DLD1 (cell line): Measurements from ENCODE around the gene ZDHHC1.

Experiments used
- in situ Hi-C: cut with HindIII; loops from 2 replicates; pipeline ENCODE4 v1.10.0; 2017; ENCODE audit warnings: low sequenced_read_pairs

Gene ZDHHC1

GRCh38 chr16:67413978-67414911 lies 2.0 kb downstream of the ZDHHC1 start:
- in situ Hi-C loops = no loop called here

DNA sequence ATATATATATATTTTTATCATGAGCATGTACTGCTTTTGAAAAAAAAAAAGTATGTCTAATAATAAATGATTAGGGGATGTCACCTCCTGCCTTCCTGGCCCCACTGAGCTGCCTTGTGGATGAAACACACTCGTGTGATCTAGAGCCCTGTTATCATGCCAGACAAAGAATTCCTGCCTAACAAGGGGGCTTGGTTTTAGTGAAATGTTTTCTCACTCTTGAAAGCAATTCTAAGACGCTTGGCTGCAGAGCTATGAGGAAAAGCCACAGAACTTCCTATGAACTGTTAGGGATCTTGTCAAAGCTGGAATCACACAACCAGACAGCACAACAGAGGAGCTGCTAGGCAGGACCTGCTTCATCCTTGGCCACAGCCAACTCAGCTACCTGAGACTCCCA lies 4.0 kb downstream of the ZDHHC1 start:
- in situ Hi-C loops = no loop called here

DNA sequence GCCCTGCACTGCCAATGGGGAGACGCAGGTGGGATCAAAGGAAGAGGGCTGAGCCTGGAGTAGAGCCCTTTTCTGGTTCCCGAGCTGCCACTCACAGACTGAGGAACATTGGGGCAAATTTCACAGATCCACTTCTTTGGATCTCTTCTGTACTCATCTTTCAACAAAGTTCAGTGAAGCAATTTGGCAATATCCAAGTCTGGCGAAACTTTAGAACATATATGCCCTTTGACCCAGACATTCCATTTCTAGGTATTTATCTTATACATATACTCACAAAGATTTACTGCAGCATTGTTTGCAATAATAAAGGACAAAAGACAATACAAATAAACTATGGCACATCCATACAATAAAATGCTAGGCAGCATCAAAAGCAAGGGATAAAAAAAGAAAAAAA lies 4.9 kb downstream of the ZDHHC1 start:
- in situ Hi-C loops = no loop called here

DNA sequence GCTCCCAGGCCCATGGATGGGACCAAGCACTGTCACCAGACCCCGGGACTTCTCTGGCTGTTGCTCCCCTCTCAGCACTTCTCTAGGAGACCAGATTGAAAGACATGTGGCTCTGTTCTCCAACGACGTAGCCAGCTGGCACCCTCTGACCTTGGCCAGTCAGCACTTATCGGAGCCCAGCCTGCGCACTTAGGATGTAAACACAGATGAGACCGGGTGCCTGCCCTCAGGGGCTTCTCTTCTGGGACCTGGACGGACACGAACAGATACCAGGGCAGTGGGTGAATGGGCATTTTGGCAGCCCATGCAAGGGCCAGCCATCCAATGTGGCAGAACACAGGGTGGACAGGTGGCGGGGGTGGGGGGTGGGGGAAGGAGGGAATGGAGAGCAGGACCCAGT lies 6.6 kb downstream of the ZDHHC1 start:
- in situ Hi-C loops = no loop called here

GRCh38 chr16:67407788-67408452 lies 8.4 kb downstream of the ZDHHC1 start:
- in situ Hi-C loops = no loop called here

DNA sequence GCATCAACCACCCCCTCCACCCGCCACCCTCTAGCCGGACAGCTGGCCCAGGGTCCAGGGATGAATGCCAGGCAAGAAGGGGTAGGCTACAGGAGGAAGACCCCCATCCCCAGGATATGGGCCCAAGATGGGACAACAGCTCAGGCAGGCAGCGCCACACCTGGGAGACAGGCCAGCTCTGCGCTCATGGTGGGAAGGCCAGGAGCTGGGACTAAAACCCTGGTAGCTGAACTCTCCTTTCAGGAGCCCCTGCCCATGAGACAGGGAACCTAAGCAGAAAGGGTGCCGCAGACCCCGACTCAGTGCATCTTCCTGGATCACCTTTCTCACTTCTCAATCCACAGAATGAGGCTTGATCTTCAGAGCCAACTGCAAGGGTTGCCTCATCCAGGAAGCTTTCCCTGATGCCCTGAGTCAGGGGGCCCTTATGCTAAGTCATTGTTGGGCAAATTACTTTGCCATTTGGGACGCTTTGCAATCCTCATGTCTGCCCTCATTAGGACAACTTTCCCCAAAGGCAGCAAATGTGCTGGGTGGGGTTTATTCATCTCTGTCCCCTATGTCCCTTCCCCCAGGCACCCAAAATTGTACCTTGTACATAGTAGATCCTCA lies 9.0 kb downstream of the ZDHHC1 start:
- in situ Hi-C loops = no loop called here

DNA sequence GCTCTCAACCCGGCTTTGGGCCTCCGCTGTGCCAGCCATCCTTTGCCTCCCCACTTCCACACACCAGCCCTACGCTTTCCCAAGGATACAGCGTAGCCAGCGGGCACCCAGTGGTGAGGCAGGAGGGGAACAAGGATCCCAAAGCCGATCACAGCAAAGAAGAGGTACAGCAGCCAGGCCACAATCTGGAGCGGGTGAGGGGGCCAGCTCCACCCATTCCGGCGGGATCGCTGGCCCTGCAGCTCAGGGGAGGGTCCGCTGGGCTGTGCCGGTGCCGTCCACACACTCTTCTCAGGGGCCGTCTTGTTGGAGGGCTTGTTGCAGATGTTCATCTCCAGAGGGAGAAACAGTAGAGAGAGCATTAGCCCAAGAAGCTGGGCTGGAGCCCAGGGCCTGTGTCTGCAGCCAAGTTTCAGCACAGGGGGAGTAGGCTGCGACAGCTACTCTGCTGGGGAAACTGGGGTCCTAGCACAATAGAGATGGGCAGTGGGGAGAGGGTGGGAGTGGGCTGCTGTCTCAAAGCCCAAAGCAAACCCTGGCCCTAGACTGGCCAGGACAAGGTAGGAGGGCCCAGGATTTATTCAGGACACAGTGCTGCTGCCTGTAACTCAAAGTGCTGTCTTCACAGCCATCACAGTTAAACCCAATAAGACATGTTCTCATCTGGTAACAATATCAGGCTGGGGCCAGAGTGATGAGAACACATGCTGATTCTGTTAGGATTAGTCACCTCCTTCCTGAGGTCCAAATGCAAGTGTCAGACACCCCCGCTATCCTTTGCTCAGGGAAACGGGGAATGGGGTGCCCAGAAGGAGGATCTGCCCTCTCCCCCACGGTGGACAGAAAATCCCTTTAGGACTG lies 9.9 kb downstream of the ZDHHC1 start:
- in situ Hi-C loops = no loop called here

GRCh38 chr16:67405336-67405735 lies 10.9 kb downstream of the ZDHHC1 start:
- in situ Hi-C loops = no loop called here

DNA sequence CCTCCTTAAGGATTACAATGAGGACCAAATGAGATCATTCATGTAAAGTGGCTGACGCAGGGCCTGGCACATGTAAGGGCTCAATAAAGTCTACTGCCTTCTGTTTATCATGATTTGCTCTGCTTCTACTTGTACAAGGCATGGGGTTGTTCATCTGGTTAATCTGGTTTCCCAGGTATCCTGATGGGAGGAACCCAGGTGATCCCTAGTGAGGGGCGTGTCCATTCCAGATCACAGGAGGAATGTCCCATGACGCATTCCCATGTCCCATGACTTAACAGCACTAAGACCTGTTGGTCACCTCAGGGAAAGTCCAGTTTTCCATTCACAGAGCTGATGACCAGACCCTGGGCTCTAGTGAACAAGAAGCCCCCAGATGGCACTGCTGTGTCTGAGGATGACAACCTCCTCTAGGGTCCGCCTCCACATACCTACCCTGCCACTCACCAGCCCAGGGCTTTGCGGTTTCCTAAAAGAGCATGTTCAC lies 11.5 kb downstream of the ZDHHC1 start:
- in situ Hi-C loops = no loop called here

DNA sequence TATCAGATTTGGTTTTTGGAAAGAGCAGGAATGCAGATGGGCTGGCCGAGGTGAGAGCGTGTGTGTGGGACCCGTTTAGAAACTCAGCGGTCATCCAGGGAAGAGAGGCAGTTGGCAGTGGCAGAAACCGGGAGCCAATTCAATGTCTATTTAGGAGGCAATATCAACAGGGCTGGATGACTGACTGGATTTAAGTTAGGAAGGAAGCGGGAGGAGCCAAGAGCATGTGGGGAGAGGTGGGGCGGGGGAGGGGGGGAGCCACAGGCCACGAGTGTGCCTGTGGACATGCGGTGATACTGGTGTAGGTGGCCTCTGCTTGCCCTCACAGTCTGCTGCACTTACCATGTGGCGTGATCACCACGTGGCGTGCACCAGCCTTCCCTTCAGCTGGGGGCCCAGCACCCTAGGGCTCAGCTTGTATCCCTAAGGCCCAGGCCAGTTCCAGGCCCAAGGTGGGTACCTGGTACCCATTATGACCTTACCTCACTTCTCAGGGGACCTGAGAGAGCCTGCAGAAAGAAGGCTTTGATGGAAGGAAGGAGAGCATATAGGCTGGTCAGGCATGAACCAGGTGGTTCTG lies 12.2 kb downstream of the ZDHHC1 start:
- in situ Hi-C loops = no loop called here

DNA sequence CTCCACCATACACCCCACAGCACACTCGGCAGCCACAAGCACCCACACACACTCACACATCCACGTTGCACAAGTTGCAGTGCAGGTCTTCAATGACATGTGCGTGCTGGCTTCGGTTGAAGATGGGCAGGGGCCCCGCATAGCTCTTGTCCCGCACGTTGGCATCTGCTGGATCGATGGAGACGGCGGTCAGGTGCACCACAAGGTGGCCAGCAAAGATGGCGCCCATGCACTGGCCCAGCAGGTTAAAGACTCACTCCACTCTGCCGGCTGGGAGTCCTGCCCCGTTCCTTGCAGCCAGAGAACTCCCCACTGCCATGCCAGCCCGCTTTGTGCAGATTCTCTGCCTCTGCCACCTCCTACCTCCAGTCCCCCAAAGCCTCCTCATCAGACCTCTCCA lies 15.4 kb downstream of the ZDHHC1 start:
- in situ Hi-C loops = no loop called here

- in situ Hi-C loops = no loop called here
Observed at GRCh38 chr16:67399749-67400704, 16.2 kb downstream of the ZDHHC1 start.

DNA sequence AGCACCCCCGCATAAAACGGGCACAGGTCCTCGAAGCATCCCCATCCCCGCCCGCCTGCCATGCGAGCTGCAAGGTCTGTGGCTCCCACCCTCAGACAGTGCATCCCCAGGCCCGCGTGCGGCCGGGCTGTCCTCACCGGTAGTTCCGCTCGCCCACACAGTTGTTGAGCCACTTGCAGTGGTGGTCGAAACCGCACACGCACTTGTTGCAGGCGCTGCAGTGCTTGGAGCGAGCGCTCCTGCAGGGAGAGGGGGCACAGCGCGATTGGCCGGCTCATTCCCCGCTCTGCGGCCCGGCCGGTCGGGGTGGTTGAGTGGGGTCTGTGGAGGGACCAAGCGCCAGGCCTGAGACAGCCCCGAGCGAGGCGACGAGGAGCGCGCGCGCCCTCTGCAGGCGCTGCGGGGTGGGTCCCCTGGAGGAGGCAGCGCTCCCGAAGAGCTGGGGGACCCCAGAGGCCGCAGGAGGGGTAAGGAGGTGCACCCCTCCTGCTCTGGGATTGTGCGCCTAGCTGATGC lies 17.0 kb downstream of the ZDHHC1 start:
- in situ Hi-C loops = no loop called here

- in situ Hi-C loops = no loop called here
Observed at GRCh38 chr16:67398546-67399217, 17.6 kb downstream of the ZDHHC1 start.

DNA sequence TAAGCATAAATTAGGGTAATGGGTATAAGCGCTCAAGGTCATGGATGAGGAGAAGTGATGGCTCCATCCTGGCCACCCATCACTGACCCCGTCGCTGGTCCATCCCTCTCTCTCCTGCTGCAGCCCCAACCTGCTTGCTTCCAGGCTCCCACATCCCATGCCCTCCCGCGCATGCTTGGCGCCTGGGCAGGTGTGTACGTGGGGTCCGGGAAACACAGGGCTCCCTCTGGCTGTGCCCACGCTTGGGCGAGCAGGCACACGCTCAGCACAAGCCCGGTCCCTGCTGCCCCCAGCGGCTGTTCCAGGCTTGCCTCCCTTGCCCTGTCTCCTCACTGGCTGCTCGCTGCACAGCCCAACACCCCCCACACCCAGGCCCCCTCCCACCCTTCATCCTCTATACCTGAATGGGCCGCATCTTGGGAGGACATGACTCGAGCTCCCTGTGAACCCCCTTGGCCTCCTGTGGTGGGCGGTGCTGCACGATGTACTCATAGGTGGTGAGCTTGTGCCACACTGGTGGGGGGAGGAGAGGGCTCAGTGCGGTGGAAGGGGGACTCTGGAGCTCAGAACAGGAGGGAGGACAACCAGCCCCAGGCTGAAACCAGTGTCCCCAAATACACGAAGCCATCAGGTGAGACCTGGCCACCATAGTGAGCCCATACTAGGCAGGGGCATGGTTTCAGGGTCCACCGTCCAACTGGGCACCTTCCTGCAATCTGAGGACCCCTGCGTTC lies 18.3 kb downstream of the ZDHHC1 start:
- in situ Hi-C loops = no loop called here

- in situ Hi-C loops = no loop called here
Observed at GRCh38 chr16:67397036-67397801, 19.1 kb downstream of the ZDHHC1 start.
